Thymus (tissue), 11 donors: ENCODE results near the gene RNF150. TPM values are rescaled to one million over a fixed set of nuclear protein-coding genes. Genes with fewer than 3 reads are reported as not detected.
A peak's percentile ranks its signal among the peaks of the same experiment; 100 is the strongest.

ENCODE experiments used
- DNase-seq, 9 donors: peaks; one replicate each; pipeline ENCODE4 v3.0.0-alpha.2; 2013; ENCODE audit warnings: low spot score in 9 of 9, low read depth in 6 of 9, missing footprints in 1 of 9
- H3K27ac ChIP-seq, 2 donors: one replicate each; pipeline ENCODE4 v1.5.1; 2013; ENCODE audit warnings: control low read depth in 1 of 2, low read depth in 1 of 2, low read length in 1 of 2, mild to moderate bottlenecking in 1 of 2, moderate library complexity in 1 of 2
- H3K27me3 ChIP-seq, 2 donors: one replicate each; pipeline ENCODE4 v1.5.1; 2013; ENCODE audit warnings: low read length in 1 of 2; ENCODE audit not compliant: control insufficient read depth in 2 of 2, insufficient read depth in 1 of 2
- H3K36me3 ChIP-seq, 2 donors: one replicate each; pipeline ENCODE4 v1.5.1; 2013; ENCODE audit warnings: low read length in 1 of 2, mild to moderate bottlenecking in 1 of 2, moderate library complexity in 1 of 2; ENCODE audit not compliant: control insufficient read depth in 2 of 2, insufficient read depth in 2 of 2
- H3K4me1 ChIP-seq, 2 donors: one replicate each; pipeline ENCODE4 v1.5.1; 2013; ENCODE audit warnings: low read length in 2 of 2; ENCODE audit not compliant: control insufficient read depth in 2 of 2, insufficient read depth in 2 of 2
- H3K4me3 ChIP-seq, 2 donors: one replicate each; pipeline ENCODE4 v1.5.1; 2013; ENCODE audit warnings: low read length in 2 of 2, control low read depth in 1 of 2, mild to moderate bottlenecking in 1 of 2
- H3K9me3 ChIP-seq, 2 donors: one replicate each; pipeline ENCODE4 v1.5.1; 2013; ENCODE audit warnings: low read length in 1 of 2, mild to moderate bottlenecking in 1 of 2; ENCODE audit not compliant: control insufficient read depth in 2 of 2, insufficient read depth in 1 of 2
- WGBS: extraction: QIAGEN DNeasy Blood & Tissue Kit; methylation state at CpG from one replicate; pipeline ENCODE4 v1.1.7; 2013; 5-methylcytosine and 5-hydroxymethylcytosine counted together
- polyA plus RNA-seq: library from polyadenylated mRNA; stranded (reverse); fragments of 200-250 nt; gene quantifications from one replicate; pipeline ENCODE4 v1.2.3, GENCODE V29; 2013
- total RNA-seq: library from RNA; stranded (reverse); fragments of 120-200 nt; gene quantifications from one replicate; pipeline ENCODE4 v1.2.4, GENCODE V29; 2013
- donor health status: healthy.

Gene RNF150
- total and polyA plus RNA-seq, 2 donors = 1.4 to 2.9 TPM

- H3K4me3 ChIP-seq = no peak overlapping the region
- H3K4me1 ChIP-seq = peaks cover 0 to 4% of the 10 kb centered on the region in 2 donors
- WGBS = 98% methylated on average over 5 of the region's 5 CpGs
- no peaks in the 10 kb centered on the region for H3K36me3 ChIP-seq
- no peaks in the 10 kb centered on the region for H3K27me3 ChIP-seq
- H3K9me3 ChIP-seq = no peaks in the 10 kb centered on the region
- no peak overlapping the region for H3K27ac ChIP-seq
- DNase-seq = no peak
Measured at GRCh38 chr4:140866492-140867005, 266.7 kb downstream of the RNF150 start.

DNA sequence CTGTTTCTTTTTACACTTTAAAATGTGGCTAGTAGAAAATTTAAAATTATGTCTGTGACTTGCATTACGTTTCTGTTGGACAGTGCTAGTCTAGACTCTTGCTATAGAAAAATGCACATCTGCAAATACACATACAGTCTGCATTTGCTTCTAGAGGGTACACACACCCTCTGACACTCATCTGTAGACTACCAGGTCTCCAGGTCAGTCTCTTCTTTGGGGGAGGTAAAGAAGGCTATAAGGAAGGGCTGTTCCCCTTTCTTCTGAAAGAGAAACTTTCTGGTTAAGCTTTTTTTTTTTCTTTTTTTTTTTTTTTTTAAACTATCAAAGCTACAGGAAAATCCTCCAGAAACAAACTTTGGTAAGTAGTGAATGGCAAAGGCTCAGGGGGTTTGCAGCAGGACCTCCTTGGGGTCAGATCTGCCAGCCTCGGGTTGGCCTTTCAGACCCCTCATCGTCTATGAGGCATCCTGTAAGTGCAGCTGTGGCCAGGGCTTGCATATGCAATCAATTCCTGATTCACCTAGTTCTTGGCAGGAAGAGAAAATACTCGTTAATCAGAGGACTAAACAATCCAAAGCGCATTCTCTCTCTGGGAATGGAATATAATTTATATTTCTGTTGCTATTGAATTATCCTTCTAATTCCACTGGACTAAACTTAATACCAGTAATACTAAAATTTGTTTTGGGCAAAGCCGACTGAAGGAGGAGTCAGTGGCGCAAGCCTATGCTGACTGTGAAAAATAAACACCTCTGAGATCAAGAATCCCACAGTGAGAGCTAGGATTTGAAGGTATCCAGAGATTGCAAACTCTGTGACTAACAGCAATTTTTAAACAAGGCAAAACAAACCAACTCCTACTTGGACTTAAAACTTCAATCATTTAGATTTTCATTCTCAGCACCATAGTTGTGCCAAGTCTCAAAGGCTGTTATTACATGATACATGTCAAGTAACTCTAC, 267.7 kb downstream of the RNF150 start:
- Histone ChIP-seq H3K4me1 (peaks cover 0 to 2% of the 10 kb centered on the region in 2 donors), H3K4me3 (no peak overlapping the region), H3K36me3 (no peaks in the 10 kb centered on the region), H3K27me3 (no peaks in the 10 kb centered on the region), H3K9me3 (no peaks in the 10 kb centered on the region), H3K27ac (no peak overlapping the region)
- 94% methylated on average over 7 of the region's 7 CpGs for WGBS
- DNase-seq = no peak

- WGBS = 95% methylated on average over 2 of the region's 2 CpGs
Measured at GRCh38 chr4:140863197-140863596, 270.1 kb downstream of the RNF150 start.

DNA sequence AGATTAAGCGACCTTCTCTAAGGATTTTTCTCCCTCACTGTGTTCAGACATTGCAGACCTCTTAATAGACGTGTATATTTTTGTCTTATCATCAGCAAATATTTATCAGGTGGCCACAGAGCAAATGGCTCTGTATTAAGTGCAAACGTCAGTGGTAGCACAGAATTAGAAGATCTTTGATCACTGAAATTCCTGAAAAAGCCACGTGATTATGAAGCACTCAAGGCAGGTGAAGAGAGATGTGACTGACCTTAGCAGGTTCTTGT, 271.2 kb downstream of the RNF150 start:
- Histone ChIP-seq H3K4me1 (no peaks in the 10 kb centered on the region), H3K4me3 (no peak overlapping the region), H3K9me3 (no peaks in the 10 kb centered on the region), H3K36me3 (no peaks in the 10 kb centered on the region), H3K27ac (no peak overlapping the region), H3K27me3 (no peaks in the 10 kb centered on the region)
- 83% methylated on average over 4 of the region's 4 CpGs for WGBS
- DNase-seq = no peak

More at GRCh38 chr4:140863197-140863596, 270.1 kb downstream of the RNF150 start:
- Histone ChIP-seq H3K9me3 (no peaks in the 10 kb centered on the region), H3K4me3 (no peak overlapping the region), H3K27ac (no peak overlapping the region), H3K36me3 (no peaks in the 10 kb centered on the region), H3K27me3 (no peaks in the 10 kb centered on the region), H3K4me1 (no peaks in the 10 kb centered on the region)
- DNase-seq = no peak

GRCh38 chr4:140861359-140862176, 271.7 kb downstream of the RNF150 start:
- no peaks in the 10 kb centered on the region for H3K36me3 ChIP-seq
- DNase-seq = peak; percentile 39 to 88 (median 74)
- 47% methylated on average over 7 of the region's 7 CpGs for WGBS

DNA sequence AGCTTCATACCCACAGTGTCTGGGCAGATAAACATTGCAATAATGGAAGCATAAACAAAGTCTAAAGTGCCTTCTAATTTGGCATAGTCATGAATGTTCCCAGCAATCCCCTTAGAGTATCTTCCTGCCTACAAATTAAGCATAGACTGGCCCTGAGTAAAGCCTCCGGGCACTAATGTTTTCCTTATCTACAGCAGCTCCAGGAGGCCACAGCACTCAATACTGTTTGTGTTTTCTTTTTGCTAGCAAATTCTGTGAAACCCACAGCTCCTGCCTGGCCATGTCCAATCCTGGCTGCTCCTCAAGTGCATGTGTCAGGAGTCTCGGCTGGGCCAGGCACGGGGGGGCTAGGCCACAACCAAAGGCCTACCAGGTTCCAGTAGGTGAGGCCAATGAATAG, 274.4 kb downstream of the RNF150 start:
- DNase-seq = no peak
- 94% methylated on average over 3 of the region's 3 CpGs for WGBS
- H3K4me1 ChIP-seq = no peaks in the 10 kb centered on the region

More at GRCh38 chr4:140861359-140862176, 271.7 kb downstream of the RNF150 start:
- Histone ChIP-seq H3K27ac (no peak overlapping the region), H3K9me3 (no peaks in the 10 kb centered on the region), H3K27me3 (no peaks in the 10 kb centered on the region), H3K4me1 (no peaks in the 10 kb centered on the region), H3K4me3 (no peak overlapping the region)

GRCh38 chr4:140857111-140857510, 276.2 kb downstream of the RNF150 start:
- no peaks in the 10 kb centered on the region for H3K27me3 ChIP-seq
- H3K4me3 ChIP-seq = no peak overlapping the region
- H3K4me1 ChIP-seq = no peaks in the 10 kb centered on the region
- DNase-seq = no peak
- H3K27ac ChIP-seq = no peak overlapping the region
- H3K9me3 ChIP-seq = no peaks in the 10 kb centered on the region
- H3K36me3 ChIP-seq = no peaks in the 10 kb centered on the region
- WGBS = 93% methylated on average over 2 of the region's 2 CpGs

More for the DNA sequence above, 274.4 kb downstream of the RNF150 start:
- H3K9me3 ChIP-seq = no peaks in the 10 kb centered on the region
- no peak overlapping the region for H3K27ac ChIP-seq
- no peaks in the 10 kb centered on the region for H3K36me3 ChIP-seq
- H3K4me3 ChIP-seq = no peak overlapping the region
- no peaks in the 10 kb centered on the region for H3K27me3 ChIP-seq

- no peak overlapping the region for H3K27ac ChIP-seq
- 86% methylated on average over 6 of the region's 6 CpGs for WGBS
Measured at GRCh38 chr4:140856621-140857062, 276.6 kb downstream of the RNF150 start.

DNA sequence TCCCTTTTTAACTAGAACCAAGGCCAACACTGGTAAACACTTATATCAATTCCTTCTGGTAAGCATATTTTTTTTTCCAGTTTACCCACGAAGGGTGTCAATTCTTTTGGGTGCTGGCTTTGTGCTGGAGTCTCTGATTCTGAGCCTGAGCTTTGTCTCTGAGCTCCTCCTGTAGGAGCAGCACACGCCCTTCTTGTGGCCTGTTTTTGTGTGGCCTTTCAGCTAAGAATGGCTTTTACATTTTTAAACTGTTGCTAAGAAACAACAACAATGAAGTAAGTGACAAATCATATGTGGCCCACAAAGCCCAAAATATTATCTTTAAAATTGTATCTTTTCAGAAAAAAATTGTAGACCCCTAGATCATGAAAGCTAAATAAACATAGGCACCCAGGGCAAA, 279.1 kb downstream of the RNF150 start:
- no peak overlapping the region for H3K27ac ChIP-seq
- H3K4me1 ChIP-seq = no peaks in the 10 kb centered on the region
- no peak for DNase-seq
- H3K4me3 ChIP-seq = no peak overlapping the region
- no peaks in the 10 kb centered on the region for H3K27me3 ChIP-seq
- no peaks in the 10 kb centered on the region for H3K9me3 ChIP-seq
- 89% methylated on average over 2 of the region's 2 CpGs for WGBS
- H3K36me3 ChIP-seq = no peaks in the 10 kb centered on the region

More at GRCh38 chr4:140856621-140857062, 276.6 kb downstream of the RNF150 start:
- no peak overlapping the region for H3K4me3 ChIP-seq
- H3K27me3 ChIP-seq = no peaks in the 10 kb centered on the region
- no peaks in the 10 kb centered on the region for H3K36me3 ChIP-seq
- no peak for DNase-seq
- no peaks in the 10 kb centered on the region for H3K9me3 ChIP-seq
- H3K4me1 ChIP-seq = no peaks in the 10 kb centered on the region
